DOHH2 (cell line): Measurements from ENCODE around the gene SECISBP2.

Source experiments
- H3F3A ChIP-seq: fragments of 200-600 bp; sonication (generic), shearing (Covaris generic); 2 replicates; pipeline ENCODE4 v1.6.0; 2016; ENCODE audit warnings: antibody characterized with exemption, mild to moderate bottlenecking; ENCODE audit not compliant: control insufficient read depth, insufficient read depth
- H3K27ac ChIP-seq: fragments of 200-600 bp; sonication (generic); 2 replicates; pipeline ENCODE4 v1.5.1; 2014; ENCODE audit warnings: low read depth, mild to moderate bottlenecking, low read length, moderate library complexity
- H3K27me3 ChIP-seq: fragments of 200-600 bp; sonication (generic); 2 replicates; pipeline ENCODE4 v1.6.1; 2014; ENCODE audit warnings: mild to moderate bottlenecking, low read length, mixed read lengths; ENCODE audit not compliant: control insufficient read depth
- H3K36me3 ChIP-seq: fragments of 200-600 bp; sonication (generic); 2 replicates; pipeline ENCODE4 v1.6.1; 2014; ENCODE audit warnings: mild to moderate bottlenecking, low read length, moderate library complexity, mixed read lengths; ENCODE audit not compliant: control insufficient read depth
- H3K4me1 ChIP-seq: fragments of 200-600 bp; sonication (generic); 2 replicates; pipeline ENCODE4 v1.6.1; 2014; ENCODE audit warnings: mild to moderate bottlenecking, low read length, mixed read lengths; ENCODE audit not compliant: control insufficient read depth
- H3K4me2 ChIP-seq: fragments of 200-600 bp; sonication (generic); 2 replicates; pipeline ENCODE4 v1.6.0; 2014; ENCODE audit warnings: mild to moderate bottlenecking, low read length, moderate library complexity
- H3K4me3 ChIP-seq: fragments of 200-600 bp; sonication (generic); 2 replicates; pipeline ENCODE4 v1.5.1; 2014; ENCODE audit warnings: mild to moderate bottlenecking, low read length, mixed read lengths
- H3K79me2 ChIP-seq: fragments of 200-600 bp; sonication (generic); 2 replicates; pipeline ENCODE4 v1.6.1; 2014; ENCODE audit warnings: mild to moderate bottlenecking, low read length, mixed read lengths; ENCODE audit not compliant: control insufficient read depth
- H3K9me2 ChIP-seq: fragments of 200-600 bp; sonication (generic); replicated peaks from 2 replicates; pipeline ENCODE4 v1.6.1; 2014; ENCODE audit warnings: mild to moderate bottlenecking, low read length, mixed read lengths; ENCODE audit not compliant: control insufficient read depth
- H3K9me3 ChIP-seq: fragments of 200-600 bp; sonication (generic); 2 replicates; pipeline ENCODE4 v1.6.1; 2014; ENCODE audit warnings: antibody characterized with exemption, low read length, mixed read lengths; ENCODE audit not compliant: control insufficient read depth, insufficient read depth
- H4K20me1 ChIP-seq: fragments of 200-600 bp; sonication (generic); 2 replicates; pipeline ENCODE4 v1.6.0; 2014; ENCODE audit warnings: low read depth, mild to moderate bottlenecking, antibody characterized with exemption, low read length, moderate library complexity; ENCODE audit not compliant: control insufficient read depth, insufficient read depth
- EZH2phosphoT487 ChIP-seq: fragments of 200-600 bp; sonication (generic); IDR thresholded peaks from 2 replicates; pipeline ENCODE4 v1.6.1; 2017; ENCODE audit warnings: borderline replicate concordance, mild to moderate bottlenecking, antibody characterized with exemption, low read length, moderate library complexity, mixed read lengths
- TF ChIP-seq, protein P1 (sequence below): fragments of 200-600 bp; sonication (generic); IDR thresholded peaks from one replicate; pipeline ENCODE4 v1.5.1; 2014; ENCODE audit warnings: antibody characterized with exemption, mild to moderate bottlenecking, low read depth, low read length; ENCODE audit not compliant: poor library complexity, severe bottlenecking

SECISBP2 gene

DNA sequence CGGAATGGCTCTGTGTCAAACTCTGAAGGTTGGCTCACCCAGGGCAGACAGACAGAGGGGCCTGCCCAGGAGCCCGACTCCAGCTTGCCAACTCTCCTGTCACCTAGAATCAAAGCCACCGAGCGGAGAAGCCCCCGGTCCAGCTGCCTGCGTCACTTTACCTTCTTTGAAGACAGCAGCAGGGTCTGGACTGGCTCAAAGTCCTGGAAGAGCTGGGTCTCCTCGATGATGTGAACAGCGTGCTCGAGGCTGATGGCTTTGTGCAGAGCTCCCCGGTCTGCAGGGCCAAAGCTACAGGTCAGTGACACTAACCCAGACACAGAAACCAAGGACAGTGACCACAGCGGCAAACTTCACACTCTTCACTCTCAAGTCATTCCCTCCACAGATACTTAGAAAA lies 67.9 kb downstream of the SECISBP2 start:
- no peaks in the 10 kb centered on the region for H3F3A ChIP-seq
- no peaks in the 10 kb centered on the region for H3K79me2 ChIP-seq
- H3K27ac ChIP-seq: no peak overlapping the region
- H3K4me2 ChIP-seq: no peak overlapping the region
- TF ChIP-seq, protein P1, sequence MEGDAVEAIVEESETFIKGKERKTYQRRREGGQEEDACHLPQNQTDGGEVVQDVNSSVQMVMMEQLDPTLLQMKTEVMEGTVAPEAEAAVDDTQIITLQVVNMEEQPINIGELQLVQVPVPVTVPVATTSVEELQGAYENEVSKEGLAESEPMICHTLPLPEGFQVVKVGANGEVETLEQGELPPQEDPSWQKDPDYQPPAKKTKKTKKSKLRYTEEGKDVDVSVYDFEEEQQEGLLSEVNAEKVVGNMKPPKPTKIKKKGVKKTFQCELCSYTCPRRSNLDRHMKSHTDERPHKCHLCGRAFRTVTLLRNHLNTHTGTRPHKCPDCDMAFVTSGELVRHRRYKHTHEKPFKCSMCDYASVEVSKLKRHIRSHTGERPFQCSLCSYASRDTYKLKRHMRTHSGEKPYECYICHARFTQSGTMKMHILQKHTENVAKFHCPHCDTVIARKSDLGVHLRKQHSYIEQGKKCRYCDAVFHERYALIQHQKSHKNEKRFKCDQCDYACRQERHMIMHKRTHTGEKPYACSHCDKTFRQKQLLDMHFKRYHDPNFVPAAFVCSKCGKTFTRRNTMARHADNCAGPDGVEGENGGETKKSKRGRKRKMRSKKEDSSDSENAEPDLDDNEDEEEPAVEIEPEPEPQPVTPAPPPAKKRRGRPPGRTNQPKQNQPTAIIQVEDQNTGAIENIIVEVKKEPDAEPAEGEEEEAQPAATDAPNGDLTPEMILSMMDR: no peak
- no peak for TF ChIP-seq EZH2phosphoT487
- no peak overlapping the region for H3K4me3 ChIP-seq
- H3K27me3 ChIP-seq: no peaks in the 10 kb centered on the region
- H3K36me3 ChIP-seq: no peaks in the 10 kb centered on the region; the same call in 1 of the 2 replicates
- no peaks in the 10 kb centered on the region for H4K20me1 ChIP-seq
- no peaks in the 10 kb centered on the region for H3K4me1 ChIP-seq
- H3K9me3 ChIP-seq: no peaks in the 10 kb centered on the region
- no peaks in the 10 kb centered on the region for H3K9me2 ChIP-seq

DNA sequence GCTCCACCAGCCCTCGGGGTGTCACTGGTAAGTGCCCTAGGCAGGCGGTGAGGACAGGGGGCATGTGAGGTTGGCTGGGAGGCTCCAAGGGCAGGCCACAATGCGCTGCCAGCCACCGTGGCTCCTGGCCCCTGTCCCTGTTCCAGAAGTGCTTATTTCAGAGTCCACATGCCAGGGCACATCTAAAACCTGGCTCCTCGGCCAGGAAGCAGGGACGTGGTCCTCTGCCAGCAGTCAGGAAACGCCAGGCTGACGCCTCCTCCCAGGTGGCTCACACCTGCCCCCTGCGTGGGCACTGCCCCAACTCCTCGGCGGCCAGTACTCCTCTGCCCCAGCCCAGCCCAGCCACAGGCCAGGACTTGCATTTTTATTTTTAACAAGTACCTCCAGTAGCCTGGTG lies 68.5 kb downstream of the SECISBP2 start:
- H3K4me2 ChIP-seq: no peak overlapping the region
- TF ChIP-seq, protein P1: no peak
- no peak for TF ChIP-seq EZH2phosphoT487
- H3K27me3 ChIP-seq: no peaks in the 10 kb centered on the region
- no peaks in the 10 kb centered on the region for H3K9me3 ChIP-seq
- no peaks in the 10 kb centered on the region; the same call in 1 of the 2 replicates for H3K36me3 ChIP-seq
- H4K20me1 ChIP-seq: no peaks in the 10 kb centered on the region
- H3K27ac ChIP-seq: no peak overlapping the region
- no peaks in the 10 kb centered on the region for H3K9me2 ChIP-seq
- H3F3A ChIP-seq: no peaks in the 10 kb centered on the region
- H3K79me2 ChIP-seq: no peaks in the 10 kb centered on the region
- H3K4me1 ChIP-seq: no peaks in the 10 kb centered on the region
- H3K4me3 ChIP-seq: no peak overlapping the region

DNA sequence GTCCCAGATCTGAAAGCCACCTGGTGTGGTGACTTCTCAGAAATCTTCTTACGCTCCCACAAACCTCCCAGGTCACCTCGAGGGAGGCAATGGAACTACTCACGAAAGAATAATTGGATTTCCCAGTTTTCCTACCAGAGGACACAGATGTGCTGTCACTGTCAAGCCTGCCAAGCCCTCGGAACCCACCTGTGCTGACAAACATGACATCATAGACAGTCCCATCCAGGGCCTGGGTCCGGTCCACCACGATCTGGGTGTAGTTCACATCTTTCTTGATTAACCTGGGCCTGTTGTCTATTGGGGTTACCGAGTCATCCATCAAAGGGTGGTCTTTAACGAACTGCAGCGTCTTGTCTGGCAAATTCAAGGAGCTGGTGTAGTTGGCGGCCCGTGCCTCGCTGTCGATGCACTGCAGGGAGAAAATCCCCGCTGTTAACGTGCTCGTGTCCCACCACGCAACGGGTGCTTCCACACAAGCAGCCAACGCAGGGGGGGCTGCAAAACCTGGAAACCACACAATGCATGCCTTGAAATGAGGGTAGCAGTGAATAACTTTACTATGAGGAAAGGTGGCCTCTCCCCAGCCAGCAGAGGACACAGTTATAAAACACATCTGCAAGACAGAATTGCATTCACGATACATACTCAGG lies 69.0 kb downstream of the SECISBP2 start:
- H3K9me3 ChIP-seq: no peaks in the 10 kb centered on the region
- H3F3A ChIP-seq: no peaks in the 10 kb centered on the region
- H3K27ac ChIP-seq: no peak overlapping the region
- H3K36me3 ChIP-seq: no peaks in the 10 kb centered on the region; the same call in 1 of the 2 replicates
- no peak overlapping the region for H3K4me3 ChIP-seq
- no peaks in the 10 kb centered on the region for H3K9me2 ChIP-seq
- H3K4me2 ChIP-seq: no peak overlapping the region
- H3K4me1 ChIP-seq: no peaks in the 10 kb centered on the region
- no peak for TF ChIP-seq EZH2phosphoT487
- TF ChIP-seq, protein P1: no peak
- H4K20me1 ChIP-seq: no peaks in the 10 kb centered on the region
- H3K79me2 ChIP-seq: no peaks in the 10 kb centered on the region
- H3K27me3 ChIP-seq: no peaks in the 10 kb centered on the region
